GM13977 (cell line): ENCODE data around the gene AQP12B.

ENCODE experiments used
- DNase-seq: peaks from one replicate; pipeline ENCODE4 v3.0.0; 2012; ENCODE audit warnings: low spot score
- CTCF ChIP-seq: IDR thresholded peaks from 2 replicates; pipeline ENCODE4 v1.5.1; 2012; ENCODE audit warnings: mild to moderate bottlenecking, control low read depth; ENCODE audit not compliant: insufficient read depth; ENCODE audit errors: extremely low read depth, missing control alignments
- in situ Hi-C: fragments of 300-500 bp; cut with MboI; formaldehyde crosslinking; loops from one replicate; pipeline ENCODE4 v1.12.0; 2022; ENCODE audit warnings: low sequenced_read_pairs, low pct_unique_long_range_greater_than_20kb, mixed read lengths, inconsistent platforms; ENCODE audit not compliant: unreplicated experiment

The AQP12B gene

GRCh38 chr2:240713928-240714746 is 31.5 kb upstream of the AQP12B start:
- no peak for DNase-seq
- in situ Hi-C loops, result no loop called here
- TF ChIP-seq CTCF, result no peak

GRCh38 chr2:240713071-240713927 is 30.6 kb upstream of the AQP12B start:
- TF ChIP-seq CTCF, result no peak
- DNase-seq, result no peak
- in situ Hi-C loops, result no loop called here

- no peak for TF ChIP-seq CTCF
- in situ Hi-C loops, result no loop called here
- DNase-seq, result no peak
Measured at GRCh38 chr2:240712121-240712520, 29.4 kb upstream of the AQP12B start.

GRCh38 chr2:240711701-240712100 is 29.0 kb upstream of the AQP12B start:
- DNase-seq, result no peak
- TF ChIP-seq CTCF, result no peak
- in situ Hi-C loops, result no loop called here

GRCh38 chr2:240711296-240711695 is 28.6 kb upstream of the AQP12B start:
- TF ChIP-seq CTCF, result no peak
- in situ Hi-C loops, result no loop called here

DNA sequence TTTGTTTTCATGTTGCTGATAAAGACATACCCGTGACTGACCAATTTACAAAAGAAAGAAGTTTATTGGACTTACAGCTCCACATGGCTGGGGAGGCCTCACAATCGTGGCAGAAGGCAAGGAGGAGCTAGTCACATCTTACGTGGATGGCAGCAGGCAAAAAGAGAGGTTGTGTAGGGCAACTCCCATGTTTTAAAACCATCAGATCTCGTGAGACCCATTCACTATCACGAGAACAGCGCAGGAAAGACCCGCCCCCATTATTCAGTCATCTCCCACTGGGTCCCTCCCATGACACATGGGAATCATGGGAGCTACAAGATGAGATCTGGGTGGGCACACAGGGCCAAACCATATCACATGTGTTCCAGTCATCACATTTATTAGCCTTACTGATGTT is 25.8 kb upstream of the AQP12B start:
- in situ Hi-C loops, result loop anchor here (10.0 kb wide), 1 partner anchor 204 kb away; no protein-coding TSS in a partner anchor
- DNase-seq, result no peak
- no peak for TF ChIP-seq CTCF

More at GRCh38 chr2:240711296-240711695, 28.6 kb upstream of the AQP12B start:
- no peak for DNase-seq
